ENCODE measurements around the gene LSR. TPM values are rescaled to one million over a fixed set of nuclear protein-coding genes. Genes with fewer than 3 reads are reported as not detected.

The LSR gene
- polyA plus RNA-seq, 3 donors = 0.08 to 0.17 TPM; not detected in 1

- H3K4me1 Mint-ChIP-seq = peaks cover 13% of the 10 kb centered on the region
- no peaks in the 10 kb centered on the region for H3K36me3 Mint-ChIP-seq
- H3K9ac ChIP-seq (ENCODE audit: insufficient read depth, low read length, poor library complexity, severe bottlenecking) = no peak overlapping the region
- H3K9me3 ChIP-seq (replicated peaks in 1 of 2; ENCODE audit: control insufficient read depth in 1 of 2, insufficient read depth in 1 of 2, low read length in 2 of 2) = no peaks in the 10 kb centered on the region
- no peaks in the 10 kb centered on the region for H4K20me1 ChIP-seq (ENCODE audit: insufficient read depth, low read length)
- intact Hi-C loops (cut with micrococcal nuclease) = no loop called here
- H3K27ac ChIP-seq (ENCODE audit: low read depth in 1 of 2, low read length in 2 of 2) = no peak overlapping the region
- H3K79me2 ChIP-seq (ENCODE audit: insufficient read depth, low read length) = no peaks in the 10 kb centered on the region
- no peak for DNase-seq
- H3K9me3 Mint-ChIP-seq = peaks cover 0 to 2% (median 0%) of the 10 kb centered on the region in 7 donors
- H3K36me3 ChIP-seq (replicated peaks in 1 of 2; ENCODE audit: control insufficient read depth in 1 of 2, insufficient read depth in 2 of 2, low read length in 2 of 2) = no peaks in the 10 kb centered on the region
- 26% methylated on average over 21 of the region's 25 CpGs for WGBS (ENCODE audit: insufficient coverage)
- H3K4me1 ChIP-seq (ENCODE audit: control insufficient read depth in 1 of 2, insufficient read depth in 2 of 2, low read length in 2 of 2) = peaks cover 12 to 13% of the 10 kb centered on the region in 2 donors
- H3K4me3 Mint-ChIP-seq = peak overlapping the region; percentile 25 to 58
- peak overlapping the region in 1 of 7 donors; percentile 32 for H3K27ac Mint-ChIP-seq
- peak overlapping the region; percentile 16 for H2AFZ ChIP-seq (ENCODE audit: insufficient read depth, low read depth, low read length, poor library complexity, severe bottlenecking)
- no peak overlapping the region for H3K4me2 ChIP-seq (replicated peaks; ENCODE audit: extremely low read depth, low read length, poor library complexity, severe bottlenecking)
- no peak overlapping the region for H3K4me3 ChIP-seq (replicated peaks in 1 of 3; ENCODE audit: low read depth in 2 of 3, low read length in 3 of 3)
- peaks cover 0 to 7% of the 10 kb centered on the region in 2 donors for H3K27me3 ChIP-seq (ENCODE audit: control insufficient read depth in 2 of 2, insufficient read depth in 2 of 2, low read length in 2 of 2)
- peaks cover 10 to 17% (median 15%) of the 10 kb centered on the region in 3 donors for H3K27me3 Mint-ChIP-seq (ENCODE audit: low read depth in 3 of 3)
- no peak for TF ChIP-seq CTCF (IDR thresholded peaks at IDR 0.05)
Observed at GRCh38 chr19:35294859-35295791, 46.3 kb downstream of the LSR start.

GRCh38 chr19:35295792-35296462, 47.1 kb downstream of the LSR start:
- intact Hi-C loops (cut with micrococcal nuclease) = no loop called here
- Mint-ChIP-seq H3K4me1 (peaks cover 13% of the 10 kb centered on the region), H3K27ac (peak overlapping the region in 1 of 7 donors; percentile 32), H3K27me3 (ENCODE audit: low read depth in 3 of 3) (peaks cover 8 to 14% (median 14%) of the 10 kb centered on the region in 3 donors), H3K36me3 (no peaks in the 10 kb centered on the region), H3K9me3 (no peaks in the 10 kb centered on the region), H3K4me3 (peak overlapping the region; percentile 25 to 58)
- Histone ChIP-seq H3K4me1 (ENCODE audit: control insufficient read depth in 1 of 2, insufficient read depth in 2 of 2, low read length in 2 of 2) (peaks cover 12 to 13% of the 10 kb centered on the region in 2 donors), H4K20me1 (ENCODE audit: insufficient read depth, low read length) (no peaks in the 10 kb centered on the region), H3K4me3 (replicated peaks in 1 of 3; ENCODE audit: low read depth in 2 of 3, low read length in 3 of 3) (no peak overlapping the region), H3K36me3 (replicated peaks in 1 of 2; ENCODE audit: control insufficient read depth in 1 of 2, insufficient read depth in 2 of 2, low read length in 2 of 2) (no peaks in the 10 kb centered on the region), H3K9ac (ENCODE audit: insufficient read depth, low read length, poor library complexity, severe bottlenecking) (no peak overlapping the region), H3K27me3 (ENCODE audit: control insufficient read depth in 2 of 2, insufficient read depth in 2 of 2, low read length in 2 of 2) (peaks cover 0 to 7% of the 10 kb centered on the region in 2 donors), H3K27ac (ENCODE audit: low read depth in 1 of 2, low read length in 2 of 2) (no peak overlapping the region), H3K79me2 (ENCODE audit: insufficient read depth, low read length) (no peaks in the 10 kb centered on the region), H3K9me3 (replicated peaks in 1 of 2; ENCODE audit: control insufficient read depth in 1 of 2, insufficient read depth in 1 of 2, low read length in 2 of 2) (no peaks in the 10 kb centered on the region), H2AFZ (ENCODE audit: insufficient read depth, low read depth, low read length, poor library complexity, severe bottlenecking) (peak overlapping the region; percentile 16), H3K4me2 (replicated peaks; ENCODE audit: extremely low read depth, low read length, poor library complexity, severe bottlenecking) (peak overlapping the region; percentile 1)
- no peak for TF ChIP-seq CTCF (IDR thresholded peaks at IDR 0.05)
- peak in 1 of 3 donors; percentile 12 for DNase-seq
- WGBS (ENCODE audit: insufficient coverage) = 5% methylated on average over 18 of the region's 24 CpGs

Measured in CD14-positive monocyte (primary cell).